ENCODE measurements around the gene HECW1. TPM values are rescaled to one million over a fixed set of nuclear protein-coding genes. Genes with fewer than 3 reads are reported as not detected.
"Not testable (repeated sequence)": the region's sequence is repeated elsewhere in the genome, so short reads cannot be mapped to it uniquely, and the experiment has no call there.

The HECW1 gene
- total RNA-seq: not detected in 2 replicates

DNA sequence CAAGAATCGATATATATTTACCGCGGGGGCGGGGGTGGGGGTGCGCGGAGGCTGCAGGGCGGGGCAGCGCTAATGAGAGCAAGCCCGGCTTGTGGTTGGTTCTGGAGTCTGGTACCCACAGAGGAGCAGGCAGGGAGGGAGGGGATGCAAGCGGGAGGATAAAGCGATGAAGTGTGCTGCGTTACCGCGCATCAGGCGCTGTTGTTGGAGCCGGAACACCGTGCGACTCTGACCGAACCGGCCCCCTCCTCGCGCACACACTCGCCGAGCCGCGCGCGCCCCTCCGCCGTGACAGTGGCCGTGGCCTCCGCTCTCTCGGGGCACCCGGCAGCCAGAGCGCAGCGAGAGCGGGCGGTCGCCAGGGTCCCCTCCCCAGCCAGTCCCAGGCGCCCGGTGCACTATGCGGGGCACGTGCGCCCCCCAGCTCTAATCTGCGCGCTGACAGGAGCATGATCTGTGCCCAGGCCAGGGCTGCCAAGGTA lies at the start of gene HECW1:
Gene HECW1 (plus strand): TSS at position 189 of the 482 bp plus-strand sequence. CDS start 131,259 bp downstream, outside the sequence.
- no peak for DNase-seq (ENCODE audit: low read depth, low spot score)

DNA sequence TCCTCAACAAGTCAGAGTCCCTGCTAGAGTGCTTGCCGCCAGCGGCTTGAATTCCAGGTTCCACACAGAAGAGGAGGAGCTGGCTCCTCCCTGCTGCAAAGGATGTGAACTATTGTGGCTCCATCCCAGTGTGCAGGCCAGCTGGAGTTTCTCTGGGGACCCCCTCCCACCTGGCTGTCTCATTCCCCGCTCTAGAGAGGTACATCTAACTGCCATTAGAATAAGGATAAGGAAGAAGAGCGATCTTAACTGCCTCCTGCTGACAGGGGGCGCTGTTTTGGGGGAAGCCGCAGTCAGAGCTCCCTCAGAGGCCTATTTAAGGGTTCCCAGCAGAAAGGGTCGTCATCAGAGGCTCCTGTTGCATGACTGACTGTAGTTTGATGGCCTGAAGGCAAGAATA lies 40.8 kb upstream of the HECW1 start:
- DNase-seq (ENCODE audit: low read depth, low spot score): no peak

DNA sequence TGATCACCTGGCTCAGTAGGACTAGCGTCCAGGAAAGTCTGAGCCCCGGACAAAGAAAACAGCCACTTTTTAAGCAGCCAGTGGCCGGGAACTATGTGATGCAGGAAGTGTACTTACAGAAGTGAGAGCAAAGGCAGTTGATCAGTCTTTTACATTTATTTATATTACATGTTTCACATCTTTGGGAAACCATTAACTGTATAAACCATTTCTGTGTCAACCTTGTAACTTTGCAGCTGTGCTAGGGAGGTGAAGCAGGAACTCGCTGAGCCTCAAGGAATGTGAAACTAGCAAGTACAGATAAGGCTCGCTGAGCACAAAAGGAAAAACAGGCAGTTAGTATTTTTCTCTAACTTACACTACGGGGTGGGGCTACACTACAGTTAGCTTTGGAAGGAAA lies 39.9 kb upstream of the HECW1 start:
- DNase-seq (ENCODE audit: low read depth, low spot score): no peak

DNA sequence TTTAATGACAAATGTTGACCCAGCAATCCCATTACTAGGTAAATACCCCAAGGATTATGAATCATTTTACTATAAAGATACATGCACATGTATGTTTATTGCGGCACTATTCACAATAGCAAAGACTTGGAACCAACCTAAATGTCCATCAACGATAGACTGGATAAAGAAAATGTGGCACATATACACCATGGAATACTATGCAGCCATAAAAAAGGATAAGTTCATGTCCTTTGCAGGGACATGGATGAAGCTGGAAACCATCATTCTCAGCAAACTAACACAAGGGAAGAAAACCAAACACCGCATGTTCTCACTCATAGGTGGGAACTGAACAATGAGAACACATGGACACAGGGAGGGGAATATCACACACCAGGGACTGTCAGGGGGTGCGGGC lies 38.6 kb upstream of the HECW1 start:
- not testable (repeated sequence) for DNase-seq (ENCODE audit: low read depth, low spot score)

DNA sequence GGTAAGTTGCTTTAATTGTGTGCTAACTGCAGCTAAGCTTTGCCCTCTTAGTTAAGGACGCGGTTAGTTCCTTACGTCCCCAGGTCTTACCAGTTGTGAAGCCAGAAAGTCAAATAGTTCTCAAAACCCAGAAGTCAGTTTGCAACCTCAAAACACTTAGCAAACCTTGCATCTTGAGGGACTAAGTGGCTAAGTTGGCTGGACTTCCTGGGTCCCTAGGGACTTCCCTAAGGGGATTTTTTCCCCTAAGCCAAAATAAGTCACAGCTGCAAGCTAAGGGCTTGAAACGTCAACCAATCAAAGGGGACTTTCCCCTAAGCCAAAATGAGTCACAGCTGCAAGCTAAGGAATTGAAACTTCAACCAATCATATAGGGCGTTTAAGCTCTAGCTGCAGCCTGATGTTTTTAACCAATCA lies 36.2 kb upstream of the HECW1 start:
- no peak for DNase-seq (ENCODE audit: low read depth, low spot score)

DNA sequence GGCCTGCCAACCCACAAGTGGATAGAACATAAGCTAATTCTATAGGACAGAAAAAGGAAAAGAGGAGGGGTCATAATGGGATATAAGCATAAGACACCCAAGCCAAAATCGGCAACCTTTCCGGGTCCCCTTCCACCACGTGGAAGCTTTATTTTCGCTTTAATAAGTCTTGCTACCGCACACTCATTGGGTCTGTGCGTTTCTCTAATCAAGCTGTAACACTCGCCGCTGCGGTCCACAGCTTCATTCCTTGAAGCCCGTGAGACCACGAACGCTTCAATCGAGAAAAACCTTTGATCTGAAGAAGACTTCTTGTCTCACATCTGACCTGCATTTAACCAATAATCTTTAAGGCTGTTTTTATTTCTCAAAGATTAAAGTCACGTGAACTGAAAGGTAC lies 35.8 kb upstream of the HECW1 start:
- DNase-seq (ENCODE audit: low read depth, low spot score): no peak

DNA sequence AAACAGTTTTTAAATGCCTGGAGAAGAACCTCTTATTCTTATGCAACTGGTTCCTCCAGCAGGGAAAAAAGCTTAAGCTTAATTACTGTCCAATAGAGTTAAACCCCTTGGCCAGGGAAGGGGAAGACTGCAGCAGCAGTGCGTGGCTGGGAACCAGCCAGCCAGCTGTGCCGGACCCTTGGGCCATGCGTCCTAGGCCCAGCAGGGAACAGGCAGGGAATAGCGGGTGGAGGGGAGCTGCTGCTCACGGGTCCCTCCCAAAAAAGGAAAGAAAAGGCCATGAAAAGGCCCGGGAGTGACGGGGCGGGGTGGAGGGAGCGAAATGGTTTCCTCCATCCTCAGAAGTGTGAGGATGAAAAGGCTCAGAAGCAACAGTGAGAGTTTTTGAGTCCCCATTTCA lies 35.2 kb upstream of the HECW1 start:
- no peak for DNase-seq (ENCODE audit: low read depth, low spot score)

DNA sequence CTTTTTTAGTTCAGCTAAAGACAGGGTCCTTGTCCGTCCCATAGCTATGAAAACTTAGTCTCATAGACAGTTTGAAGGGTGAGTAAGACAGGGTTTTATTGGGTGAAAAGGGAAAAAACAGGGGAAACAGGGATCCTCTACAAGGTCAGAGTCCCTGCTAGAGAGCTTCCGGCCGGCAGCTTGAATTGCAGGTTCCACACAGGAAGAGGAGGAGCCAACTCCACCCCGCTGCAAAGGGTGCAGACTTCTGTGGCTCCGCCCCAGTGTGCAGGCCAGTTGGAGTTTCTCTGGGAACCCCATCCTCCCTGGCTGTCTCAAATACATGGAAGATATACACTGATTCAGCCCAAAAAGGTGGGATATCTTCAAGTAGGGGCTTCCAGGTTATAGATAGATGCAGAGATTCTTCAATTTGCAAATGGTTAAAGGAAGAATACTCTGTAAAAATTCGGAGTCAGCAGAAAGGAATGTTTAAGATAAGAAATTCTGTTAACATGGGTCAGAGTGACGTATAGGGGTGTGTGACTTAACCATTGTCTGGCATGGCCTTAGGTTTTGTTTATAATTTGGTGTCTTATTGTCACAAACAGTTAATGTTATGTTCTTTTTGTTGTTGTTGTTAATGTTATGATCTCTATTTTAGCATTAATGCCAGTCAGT lies 34.6 kb upstream of the HECW1 start:
- DNase-seq (ENCODE audit: low read depth, low spot score): no peak

DNA sequence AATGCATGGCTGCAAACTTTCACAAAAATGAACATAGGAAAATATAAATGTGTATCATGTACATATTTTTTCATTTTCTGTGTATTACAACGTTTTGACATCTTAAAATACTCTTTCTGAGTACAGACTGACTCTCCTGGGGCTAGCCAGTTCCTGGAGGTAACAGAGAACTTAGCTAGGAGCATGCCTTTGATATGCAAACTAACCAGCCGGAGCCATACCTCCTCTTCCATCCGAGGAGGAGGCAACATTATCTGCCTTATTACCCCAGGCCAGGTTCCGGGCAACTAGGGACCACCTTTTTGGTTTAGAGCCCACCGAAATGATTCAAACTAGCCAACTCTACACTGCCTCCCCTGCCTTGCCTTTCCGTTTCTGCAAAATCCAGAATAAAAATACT lies 33.7 kb upstream of the HECW1 start:
- DNase-seq (ENCODE audit: low read depth, low spot score): no peak

DNA sequence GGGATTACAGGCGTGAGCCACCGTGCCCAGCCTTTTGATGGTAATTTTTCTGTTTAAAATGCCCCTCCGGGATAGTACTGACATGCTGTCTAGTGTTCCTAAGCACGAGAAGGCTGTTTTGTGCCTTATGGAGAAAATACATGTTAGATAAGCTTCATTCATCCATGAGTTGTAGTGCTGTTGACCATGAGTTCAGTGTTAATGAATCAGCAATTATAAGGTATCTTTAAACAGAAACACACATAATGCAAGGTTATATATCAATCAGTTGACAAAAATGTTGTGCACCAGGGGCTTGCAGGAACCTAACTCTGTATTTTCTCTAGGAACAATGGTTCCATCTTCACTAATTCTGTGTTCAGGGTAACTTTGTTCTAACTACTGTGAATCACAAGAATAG lies 30.8 kb upstream of the HECW1 start:
- no peak for DNase-seq (ENCODE audit: low read depth, low spot score)

DNA sequence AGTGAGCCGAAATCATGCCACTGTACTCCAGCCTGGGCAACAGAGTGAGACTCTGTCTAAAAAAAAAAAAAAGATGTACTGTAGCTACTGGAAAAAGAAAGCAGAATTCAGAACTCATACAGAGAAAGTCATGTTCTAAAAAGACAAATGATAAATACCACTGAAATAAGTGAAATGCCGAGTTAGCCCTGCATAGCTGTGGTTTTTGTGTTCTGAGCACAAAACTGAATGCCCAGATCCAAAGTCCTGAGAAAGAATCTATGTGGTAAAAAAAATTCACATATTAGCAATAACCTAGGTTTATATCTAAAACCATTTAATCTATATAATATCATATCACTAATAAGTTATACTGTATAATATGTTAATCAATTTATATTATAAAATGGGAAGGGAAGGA lies 29.3 kb upstream of the HECW1 start:
- no peak for DNase-seq (ENCODE audit: low read depth, low spot score)

DNA sequence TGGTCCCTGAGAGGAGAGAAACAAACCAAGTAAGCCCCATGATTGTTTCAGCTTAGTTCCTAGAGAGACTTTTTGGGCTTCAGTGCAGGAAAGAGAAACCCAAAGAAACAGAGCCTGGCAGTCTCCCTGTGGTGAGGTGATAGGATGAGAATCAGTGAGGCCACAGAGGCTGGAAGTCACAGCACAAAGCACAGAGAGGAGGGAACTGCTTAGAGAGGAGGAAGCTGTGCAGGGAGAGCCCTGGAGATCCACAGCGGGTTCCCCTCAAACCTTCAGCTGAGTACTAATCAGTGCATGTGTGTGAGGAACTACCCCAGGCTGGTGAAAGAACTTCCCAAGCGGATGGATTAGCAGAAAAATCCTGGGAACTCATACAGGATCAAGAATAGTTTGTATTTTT lies 27.4 kb upstream of the HECW1 start:
- no peak for DNase-seq (ENCODE audit: low read depth, low spot score)

DNA sequence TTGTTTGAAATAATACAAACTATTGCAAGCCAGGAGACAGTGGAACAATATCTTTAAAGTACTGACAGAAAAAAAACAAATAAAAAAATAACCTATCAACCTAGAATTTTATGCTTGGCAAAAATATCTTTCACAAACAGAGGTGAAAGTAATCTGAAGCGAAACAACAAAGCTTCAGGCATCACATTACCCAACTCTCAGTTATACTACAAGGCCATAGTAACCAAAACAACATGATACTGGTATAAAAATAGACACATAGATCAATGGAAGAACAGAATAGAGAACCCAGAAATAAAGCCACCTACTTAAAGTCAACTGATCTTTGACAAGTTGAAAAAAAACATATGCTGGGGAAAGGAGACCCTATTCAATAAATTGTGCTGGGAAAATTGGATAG lies 26.5 kb upstream of the HECW1 start:
- DNase-seq (ENCODE audit: low read depth, low spot score): no peak

DNA sequence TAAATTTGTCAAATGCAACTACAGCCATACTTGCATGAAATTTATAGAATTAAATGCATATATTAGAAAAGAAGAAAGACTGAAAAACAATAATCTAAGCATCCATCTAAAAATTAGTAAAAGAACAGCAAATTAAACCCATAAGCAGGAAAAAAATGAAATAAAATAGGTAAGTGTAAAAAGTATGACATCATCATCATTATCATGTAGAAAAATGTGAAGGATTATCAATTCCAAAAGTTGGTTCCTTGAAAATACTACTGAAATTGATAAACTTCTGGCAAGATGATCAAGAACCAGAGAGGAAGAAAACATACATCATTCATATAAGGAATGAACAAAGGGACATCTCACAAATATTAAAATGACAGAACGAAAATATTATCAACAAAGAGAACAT lies 19.6 kb upstream of the HECW1 start:
- no peak for DNase-seq (ENCODE audit: low read depth, low spot score)

DNA sequence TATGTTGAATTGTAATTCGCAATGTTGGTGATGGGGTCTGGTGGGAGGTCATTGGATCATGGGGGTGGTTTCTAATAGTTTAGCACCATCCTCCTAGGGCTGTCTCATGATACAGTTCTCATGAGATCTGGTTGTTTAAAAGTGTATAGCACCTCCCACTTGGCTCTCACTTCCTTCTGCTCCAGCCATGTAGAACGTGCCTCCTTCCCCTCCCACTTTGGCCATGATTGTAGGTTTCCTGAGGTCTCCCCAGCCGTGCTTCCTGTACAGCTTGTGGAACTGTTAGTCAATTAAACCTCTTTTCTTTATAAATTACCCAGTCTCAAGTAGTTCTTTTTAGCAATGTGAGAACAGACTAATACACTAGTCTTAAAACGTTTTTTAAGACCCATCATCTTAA lies 15.6 kb upstream of the HECW1 start:
- DNase-seq (ENCODE audit: low read depth, low spot score): no peak

DNA sequence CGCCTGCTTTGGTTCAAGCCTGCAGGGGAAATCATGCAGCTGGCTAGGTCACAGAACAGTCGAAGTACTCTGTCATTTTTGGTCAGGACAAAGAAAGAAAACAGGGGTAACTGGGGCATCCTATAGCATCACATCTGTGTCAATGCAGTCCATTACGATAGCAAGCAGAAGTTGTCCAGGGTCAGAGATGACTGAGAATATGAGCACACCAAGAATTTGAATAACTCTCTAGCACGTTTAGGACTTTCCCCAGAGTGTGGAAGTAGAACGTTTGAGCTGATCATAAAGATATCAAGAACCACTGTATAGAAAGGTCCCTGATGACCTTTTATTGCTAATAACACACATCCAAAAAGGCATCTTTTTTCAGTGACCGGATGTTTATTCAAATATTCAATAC lies 12.7 kb upstream of the HECW1 start:
- DNase-seq (ENCODE audit: low read depth, low spot score): no peak

DNA sequence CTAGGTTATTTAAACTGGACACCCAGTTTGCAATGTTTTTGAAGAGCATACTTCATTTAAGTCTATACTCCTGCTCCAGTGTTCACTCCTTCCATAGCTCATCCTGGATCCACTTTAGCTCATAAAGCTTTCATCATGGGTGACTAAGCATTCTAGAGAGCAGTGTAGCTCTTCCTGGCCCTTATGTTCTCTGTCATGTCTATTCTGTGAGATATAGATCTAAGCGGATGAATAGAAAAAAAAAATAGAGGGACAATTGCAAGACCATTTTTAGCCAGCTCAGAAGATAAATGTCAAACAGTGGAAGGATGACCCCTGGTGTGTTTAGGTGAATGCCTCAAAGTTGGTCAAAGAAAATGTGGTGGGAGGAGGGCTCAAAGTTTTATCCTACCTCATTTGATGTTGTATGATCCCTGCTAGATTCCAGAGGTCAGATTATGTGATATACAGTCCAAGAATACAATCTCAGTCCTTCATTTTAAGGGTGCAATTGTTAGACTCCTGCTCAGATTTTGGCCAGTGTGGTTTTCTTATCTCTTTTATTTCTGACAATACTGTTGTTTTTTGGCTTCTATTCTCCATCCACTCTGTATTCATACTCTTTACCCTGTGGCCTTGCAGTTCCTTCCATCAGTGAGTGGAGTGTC lies 7.5 kb upstream of the HECW1 start:
- no peak for DNase-seq (ENCODE audit: low read depth, low spot score)

DNA sequence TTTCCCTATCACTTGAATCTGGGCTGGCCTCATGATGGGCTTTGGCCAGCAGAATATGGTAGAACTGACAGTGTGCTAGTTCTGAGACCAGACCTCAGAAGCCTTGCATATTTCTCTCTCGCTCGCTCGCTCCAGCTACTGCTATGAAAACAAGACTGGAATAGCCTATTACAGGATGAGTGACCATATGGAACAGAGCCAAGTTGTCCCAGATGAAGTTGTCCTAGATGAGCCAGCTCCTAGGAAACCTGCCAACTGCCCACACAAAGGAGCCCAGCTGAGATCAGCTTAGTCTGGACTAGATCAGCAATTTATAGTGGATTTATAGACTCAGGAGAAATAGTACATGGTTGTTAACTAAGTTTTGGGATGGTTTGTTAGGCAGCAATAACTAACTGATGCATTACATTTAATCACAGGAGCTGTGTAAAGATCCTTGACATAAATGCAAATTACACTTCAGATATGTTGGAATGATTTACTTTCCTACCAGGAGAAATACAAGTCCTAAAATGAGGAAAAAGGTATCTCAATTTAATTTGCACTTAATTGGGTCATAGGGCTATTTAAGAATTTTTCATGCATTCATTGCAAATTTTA lies 6.8 kb upstream of the HECW1 start:
- DNase-seq (ENCODE audit: low read depth, low spot score): no peak

DNA sequence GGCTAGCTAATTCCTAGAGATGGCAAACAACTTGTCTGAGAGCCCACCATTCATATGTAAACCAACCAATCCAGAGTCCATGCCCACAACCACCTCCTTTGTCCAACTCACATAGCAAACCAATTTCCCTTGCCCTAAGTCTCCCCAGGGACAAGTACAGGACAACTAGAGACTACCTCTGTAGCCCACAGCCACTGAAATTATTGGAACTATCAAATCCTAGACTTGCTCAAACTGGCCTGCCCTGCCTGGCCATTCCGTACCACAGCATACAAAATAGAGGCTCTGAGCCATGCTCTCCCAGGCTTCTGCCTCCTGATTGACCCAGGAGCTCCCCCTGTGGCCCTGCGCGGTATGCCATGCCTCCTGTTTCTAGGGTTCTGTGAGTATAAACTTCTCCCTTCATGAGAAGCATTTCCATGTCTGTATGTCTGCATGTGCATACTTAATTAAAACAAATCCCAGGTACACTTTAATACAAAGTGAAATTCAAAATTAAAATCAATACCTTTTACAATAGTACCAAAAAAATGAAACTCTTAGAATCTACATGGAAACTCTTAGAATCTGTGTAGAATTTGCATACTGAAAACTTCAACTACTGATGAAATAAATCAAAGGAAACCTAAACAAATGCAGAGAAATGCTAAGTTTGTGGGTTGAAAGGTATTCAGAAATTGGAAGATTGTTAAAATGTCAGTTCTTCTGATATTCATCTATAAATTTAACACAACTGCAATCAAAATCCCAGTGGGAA lies 4.0 kb upstream of the HECW1 start:
- peak; percentile 2 for DNase-seq (ENCODE audit: low read depth, low spot score)

DNA sequence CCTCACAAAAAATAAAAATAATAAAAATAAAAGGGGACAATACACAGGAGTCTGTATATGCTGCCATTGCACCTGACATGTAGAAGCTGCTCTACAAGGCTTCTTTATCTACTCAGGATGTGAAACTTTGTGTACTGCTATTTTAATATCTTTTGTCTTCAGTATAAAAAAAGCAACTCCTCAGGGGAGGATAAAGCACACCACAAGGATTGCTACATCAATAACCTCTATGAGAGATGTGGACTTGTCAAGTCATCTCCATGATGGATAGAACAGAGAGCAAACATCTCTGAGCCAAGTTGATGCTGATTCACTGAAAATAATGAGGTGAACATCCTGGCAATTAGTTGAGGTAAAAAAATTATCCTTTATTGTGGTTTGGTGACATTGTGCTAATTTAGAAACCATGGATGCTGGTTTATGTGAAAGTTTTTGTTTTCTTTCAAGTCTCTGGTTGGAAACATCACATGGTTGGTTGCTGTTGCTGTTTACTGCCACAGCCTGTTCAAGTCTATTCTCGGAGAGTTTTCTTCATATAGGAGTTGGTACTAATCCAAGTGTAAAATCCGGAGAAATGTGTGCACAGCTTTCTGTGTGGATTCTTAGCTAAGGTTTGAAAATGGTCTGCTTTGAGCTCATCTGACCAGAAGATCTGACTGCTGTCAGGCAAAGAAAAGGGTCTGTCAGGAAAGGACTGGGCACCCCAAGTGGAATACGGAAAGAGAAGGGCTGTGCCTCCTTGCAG lies 1.5 kb upstream of the HECW1 start:
- no peak for DNase-seq (ENCODE audit: low read depth, low spot score)

DNA sequence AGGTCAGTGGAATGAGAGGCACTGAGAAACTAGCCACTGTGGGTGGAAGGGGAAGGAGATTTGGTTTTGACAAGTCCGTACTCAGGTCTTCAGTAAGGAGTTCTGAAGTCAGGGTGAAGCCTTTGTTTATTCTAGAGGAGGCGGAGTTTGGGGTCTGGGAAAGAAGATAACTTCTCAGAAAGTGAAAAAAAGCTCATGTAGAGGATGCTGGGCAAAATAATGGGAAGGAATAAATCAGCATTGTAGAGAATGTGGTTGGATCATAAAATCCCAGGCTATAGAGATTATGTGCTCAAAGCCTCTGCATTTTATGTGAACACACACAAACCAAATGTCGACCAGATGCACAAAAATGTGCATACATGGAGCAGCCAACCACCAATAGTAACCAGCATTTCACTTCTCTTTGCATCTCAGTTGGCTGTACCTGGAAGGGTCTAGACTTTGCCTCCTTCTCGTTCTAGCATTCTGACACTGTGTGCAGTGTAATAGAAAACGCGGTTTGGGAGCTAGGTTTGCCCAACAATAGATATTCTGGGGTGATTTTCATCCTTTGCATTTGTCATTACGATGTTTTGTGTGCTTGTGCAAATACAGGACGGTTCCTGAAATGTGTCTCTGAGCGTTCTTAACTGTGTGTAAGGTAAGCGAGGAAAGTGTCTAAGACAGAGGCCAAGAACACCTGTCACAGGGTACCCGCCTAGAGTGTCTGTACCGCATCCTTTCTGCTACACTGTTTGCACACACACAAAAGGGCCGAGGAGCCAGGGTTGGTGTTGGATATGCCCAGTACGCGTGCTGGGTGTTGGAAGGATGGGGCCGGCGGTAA lies 603 bp upstream of the HECW1 start:
- no peak for DNase-seq (ENCODE audit: low read depth, low spot score)

All from pulmonary artery endothelial cell (primary cell).